ENCODE measurements around the gene NUBP2.

The NUBP2 gene

GRCh38 chr16:1757714-1758461 lies 24.9 kb upstream of the NUBP2 start:
- H3K4me3 ChIP-seq (ENCODE audit: low read depth, low read length): no peak overlapping the region

- H3K4me3 ChIP-seq (ENCODE audit: low read depth, low read length): no peak overlapping the region
Observed at GRCh38 chr16:1758923-1759322, 23.8 kb upstream of the NUBP2 start.

- no peak overlapping the region for H3K4me3 ChIP-seq (ENCODE audit: low read depth, low read length)
Observed at GRCh38 chr16:1759511-1759910, 23.2 kb upstream of the NUBP2 start.

GRCh38 chr16:1760911-1761310 lies 21.8 kb upstream of the NUBP2 start:
- H3K4me3 ChIP-seq (ENCODE audit: low read depth, low read length): no peak overlapping the region

GRCh38 chr16:1761751-1762150 lies 21.0 kb upstream of the NUBP2 start:
- H3K4me3 ChIP-seq (ENCODE audit: low read depth, low read length): no peak overlapping the region

GRCh38 chr16:1762196-1762878 lies 20.4 kb upstream of the NUBP2 start:
- H3K4me3 ChIP-seq (ENCODE audit: low read depth, low read length): no peak overlapping the region

GRCh38 chr16:1762879-1763520 lies 19.8 kb upstream of the NUBP2 start:
- H3K4me3 ChIP-seq (ENCODE audit: low read depth, low read length): no peak overlapping the region

GRCh38 chr16:1763521-1764511 lies 18.9 kb upstream of the NUBP2 start:
- peak overlapping the region; percentile 6 for H3K4me3 ChIP-seq (ENCODE audit: low read depth, low read length)

GRCh38 chr16:1764971-1765370 lies 17.8 kb upstream of the NUBP2 start:
- H3K4me3 ChIP-seq (ENCODE audit: low read depth, low read length): no peak overlapping the region

GRCh38 chr16:1765826-1766225 lies 16.9 kb upstream of the NUBP2 start:
- H3K4me3 ChIP-seq (ENCODE audit: low read depth, low read length): no peak overlapping the region

GRCh38 chr16:1766231-1766630 lies 16.5 kb upstream of the NUBP2 start:
- H3K4me3 ChIP-seq (ENCODE audit: low read depth, low read length): no peak overlapping the region

GRCh38 chr16:1766701-1767100 lies 16.1 kb upstream of the NUBP2 start:
- H3K4me3 ChIP-seq (ENCODE audit: low read depth, low read length): no peak overlapping the region

- H3K4me3 ChIP-seq (ENCODE audit: low read depth, low read length): no peak overlapping the region
Observed at GRCh38 chr16:1767116-1767994, 15.4 kb upstream of the NUBP2 start.

- no peak overlapping the region for H3K4me3 ChIP-seq (ENCODE audit: low read depth, low read length)
Observed at GRCh38 chr16:1768061-1768766, 14.5 kb upstream of the NUBP2 start.

- no peak overlapping the region for H3K4me3 ChIP-seq (ENCODE audit: low read depth, low read length)
Observed at GRCh38 chr16:1768767-1769401, 13.9 kb upstream of the NUBP2 start.

- H3K4me3 ChIP-seq (ENCODE audit: low read depth, low read length): no peak overlapping the region
Observed at GRCh38 chr16:1769402-1770300, 13.1 kb upstream of the NUBP2 start.

- H3K4me3 ChIP-seq (ENCODE audit: low read depth, low read length): peak overlapping the region; percentile 70
Observed at GRCh38 chr16:1770328-1771187, 12.2 kb upstream of the NUBP2 start.
